ENCODE measurements around the gene CSNK1A1L.

DNA sequence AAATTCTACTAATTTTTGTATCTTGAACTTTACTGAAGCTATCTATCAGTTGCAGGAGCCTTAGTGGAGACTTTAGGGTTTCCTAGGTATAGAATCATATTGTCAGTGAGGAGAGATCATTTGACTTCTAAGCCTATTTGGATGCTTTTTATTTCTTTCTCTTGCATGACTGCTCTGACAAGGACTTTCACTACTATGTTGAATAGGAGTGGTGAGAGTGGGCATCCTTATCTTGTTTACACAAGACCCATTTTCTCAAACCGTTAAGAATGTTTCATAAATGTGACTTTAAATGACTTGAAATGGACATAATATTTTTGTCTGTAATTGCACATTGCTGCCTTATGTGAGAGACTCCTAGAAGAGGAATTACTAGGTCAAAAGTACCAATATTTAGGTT lies 17.9 kb upstream of the CSNK1A1L start:
- TF ChIP-seq, protein P1, sequence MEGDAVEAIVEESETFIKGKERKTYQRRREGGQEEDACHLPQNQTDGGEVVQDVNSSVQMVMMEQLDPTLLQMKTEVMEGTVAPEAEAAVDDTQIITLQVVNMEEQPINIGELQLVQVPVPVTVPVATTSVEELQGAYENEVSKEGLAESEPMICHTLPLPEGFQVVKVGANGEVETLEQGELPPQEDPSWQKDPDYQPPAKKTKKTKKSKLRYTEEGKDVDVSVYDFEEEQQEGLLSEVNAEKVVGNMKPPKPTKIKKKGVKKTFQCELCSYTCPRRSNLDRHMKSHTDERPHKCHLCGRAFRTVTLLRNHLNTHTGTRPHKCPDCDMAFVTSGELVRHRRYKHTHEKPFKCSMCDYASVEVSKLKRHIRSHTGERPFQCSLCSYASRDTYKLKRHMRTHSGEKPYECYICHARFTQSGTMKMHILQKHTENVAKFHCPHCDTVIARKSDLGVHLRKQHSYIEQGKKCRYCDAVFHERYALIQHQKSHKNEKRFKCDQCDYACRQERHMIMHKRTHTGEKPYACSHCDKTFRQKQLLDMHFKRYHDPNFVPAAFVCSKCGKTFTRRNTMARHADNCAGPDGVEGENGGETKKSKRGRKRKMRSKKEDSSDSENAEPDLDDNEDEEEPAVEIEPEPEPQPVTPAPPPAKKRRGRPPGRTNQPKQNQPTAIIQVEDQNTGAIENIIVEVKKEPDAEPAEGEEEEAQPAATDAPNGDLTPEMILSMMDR (conservative IDR thresholded peaks at IDR 0.05 in 1 of 2, IDR thresholded peaks at IDR 0.05 in 1 of 2; ENCODE audit: low read depth in 1 of 2, low read length in 2 of 2), result no peak
- no peak for TF ChIP-seq EZH2 (IDR thresholded peaks at IDR 0.05; ENCODE audit: low read length, missing control alignments)
